GM18909 (cell line): Measurements from ENCODE around the gene MAPKAPK3.

Source experiments
- ATAC-seq: cut with Tn5 transposase; IDR thresholded peaks from one replicate; pipeline ENCODE4 v1.9.1; 2021; ENCODE audit warnings: mild to moderate bottlenecking; ENCODE audit not compliant: unreplicated experiment, poor library complexity

The MAPKAPK3 gene

GRCh38 chr3:50624634-50625033, 7.7 kb downstream of the MAPKAPK3 start:
- no peak for ATAC-seq

- ATAC-seq, result no peak
Measured at GRCh38 chr3:50625231-50626182, 8.6 kb downstream of the MAPKAPK3 start.

GRCh38 chr3:50626401-50626800, 9.4 kb downstream of the MAPKAPK3 start:
- ATAC-seq, result no peak

GRCh38 chr3:50627407-50628051, 10.6 kb downstream of the MAPKAPK3 start:
- no peak for ATAC-seq

GRCh38 chr3:50628601-50629000, 11.7 kb downstream of the MAPKAPK3 start:
- no peak for ATAC-seq

- ATAC-seq, result no peak
Measured at GRCh38 chr3:50630394-50630793, 13.4 kb downstream of the MAPKAPK3 start.

- ATAC-seq, result no peak
Measured at GRCh38 chr3:50630877-50631276, 13.9 kb downstream of the MAPKAPK3 start.

GRCh38 chr3:50632450-50632849, 15.5 kb downstream of the MAPKAPK3 start:
- ATAC-seq, result no peak

- no peak for ATAC-seq
Measured at GRCh38 chr3:50633230-50633790, 16.4 kb downstream of the MAPKAPK3 start.

GRCh38 chr3:50635066-50635465, 18.1 kb downstream of the MAPKAPK3 start:
- ATAC-seq, result no peak

- ATAC-seq, result no peak
Measured at GRCh38 chr3:50637011-50637410, 20.1 kb downstream of the MAPKAPK3 start.

- ATAC-seq, result no peak
Measured at GRCh38 chr3:50637945-50638344, 21.0 kb downstream of the MAPKAPK3 start.

GRCh38 chr3:50639055-50639494, 22.1 kb downstream of the MAPKAPK3 start:
- no peak for ATAC-seq

- no peak for ATAC-seq
Measured at GRCh38 chr3:50642382-50642781, 25.4 kb downstream of the MAPKAPK3 start.

- no peak for ATAC-seq
Measured at GRCh38 chr3:50644561-50644960, 27.6 kb downstream of the MAPKAPK3 start.

- ATAC-seq, result no peak
Measured at GRCh38 chr3:50645378-50645777, 28.4 kb downstream of the MAPKAPK3 start.

- no peak for ATAC-seq
Measured at GRCh38 chr3:50648313-50648712, 31.4 kb downstream of the MAPKAPK3 start.

- no peak for ATAC-seq
Measured at GRCh38 chr3:50648944-50649343, 32.0 kb downstream of the MAPKAPK3 start.

GRCh38 chr3:50649451-50649931, 32.5 kb downstream of the MAPKAPK3 start:
- no peak for ATAC-seq

- no peak for ATAC-seq
Measured at GRCh38 chr3:50650018-50650417, 33.1 kb downstream of the MAPKAPK3 start.

- no peak for ATAC-seq
Measured at GRCh38 chr3:50651445-50651844, 34.5 kb downstream of the MAPKAPK3 start.
